T-helper 9 cell (primary cell): ENCODE data around the gene NELFA.
"Not testable (repeated sequence)": the region's sequence is repeated elsewhere in the genome, so short reads cannot be mapped to it uniquely, and the experiment has no call there.

ENCODE experiments used
- DNase-seq: peaks from one replicate; pipeline ENCODE4 v3.0.0-alpha.2; 2020

The NELFA gene

GRCh38 chr4:1993718-1994516 lies 14.9 kb downstream of the NELFA start:
- not testable (repeated sequence) for DNase-seq

GRCh38 chr4:1993169-1993516 lies 15.6 kb downstream of the NELFA start:
- no peak for DNase-seq

GRCh38 chr4:1992468-1993168 lies 16.2 kb downstream of the NELFA start:
- DNase-seq = no peak

GRCh38 chr4:1991596-1992434 lies 17.0 kb downstream of the NELFA start:
- no peak for DNase-seq

DNA sequence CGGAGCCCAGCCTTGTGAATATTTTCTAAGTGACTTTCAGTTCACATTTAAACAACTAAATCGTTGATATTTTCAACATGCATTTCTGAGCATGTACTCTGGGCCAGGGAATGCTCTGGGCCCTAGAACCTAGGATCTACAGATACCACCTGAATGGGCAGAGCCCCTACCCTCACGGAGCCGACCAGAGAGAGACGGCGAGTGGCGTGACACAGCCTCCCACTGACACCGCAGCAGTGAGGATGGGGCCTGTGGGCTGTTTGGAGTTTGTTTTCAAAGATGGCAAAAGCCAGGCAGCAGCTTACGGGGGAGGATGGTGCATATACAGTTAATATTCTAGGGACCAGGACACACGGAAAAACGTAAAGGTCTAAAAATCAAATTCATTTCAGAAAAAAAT lies 17.7 kb downstream of the NELFA start:
- no peak for DNase-seq

GRCh38 chr4:1990676-1991075 lies 18.1 kb downstream of the NELFA start:
- DNase-seq = no peak

- no peak for DNase-seq
These were observed 18.5 kb downstream of the NELFA start for GRCh38 chr4:1990348-1990645.

- no peak for DNase-seq
These were observed 19.0 kb downstream of the NELFA start for GRCh38 chr4:1989533-1990347.

DNA sequence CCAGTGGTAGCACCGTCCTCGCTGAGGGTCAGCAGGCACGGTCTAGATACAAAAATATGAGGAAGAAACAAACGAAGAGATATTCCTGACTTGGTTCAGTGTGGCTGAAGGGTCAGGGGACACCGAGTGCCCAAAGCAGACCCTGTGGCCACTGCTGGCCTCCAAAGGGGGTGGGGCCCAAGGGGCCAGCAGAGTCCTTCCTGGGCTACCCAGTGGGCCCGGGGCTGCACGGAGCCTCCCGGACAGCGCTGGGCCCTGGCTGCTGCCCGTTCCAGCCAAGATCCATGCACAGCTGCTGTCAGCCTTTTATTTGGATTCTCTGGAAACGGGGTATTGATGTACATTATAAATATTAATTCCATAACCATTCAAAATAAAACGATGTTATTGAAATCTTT lies 20.4 kb downstream of the NELFA start:
- no peak for DNase-seq

DNA sequence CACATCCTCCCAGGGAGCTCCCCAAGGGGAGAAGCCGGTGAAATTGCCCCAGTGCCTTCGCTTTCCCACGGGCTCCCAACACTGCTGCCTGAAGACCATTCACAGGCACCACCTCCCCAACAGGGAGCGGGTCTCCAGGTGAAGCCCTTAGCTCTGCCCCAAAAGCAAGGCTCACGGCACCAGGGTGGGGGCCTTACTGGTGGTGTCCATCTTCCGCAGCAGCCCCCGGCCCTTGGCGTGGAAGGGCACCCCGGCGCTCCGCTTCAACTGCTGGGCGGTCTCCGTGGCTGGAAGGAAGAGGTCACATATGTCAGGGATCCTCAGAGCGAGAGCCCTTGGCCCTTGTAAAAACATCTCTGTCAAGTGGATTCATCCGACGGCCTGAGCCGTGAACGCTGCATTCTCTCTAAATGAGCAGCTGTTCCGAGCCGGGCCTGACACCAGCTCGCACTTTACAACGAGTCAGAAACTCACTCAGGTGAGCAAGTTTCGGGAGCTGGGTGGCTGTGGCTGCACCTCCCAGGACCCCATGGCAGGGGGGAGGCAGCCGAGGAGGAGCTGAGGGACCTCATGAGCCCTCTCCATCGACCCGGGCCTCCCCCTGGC lies 20.9 kb downstream of the NELFA start:
- DNase-seq = no peak

- DNase-seq = no peak
These were observed 21.5 kb downstream of the NELFA start for GRCh38 chr4:1987296-1987695.

GRCh38 chr4:1986578-1987210 lies 22.1 kb downstream of the NELFA start:
- DNase-seq = no peak

GRCh38 chr4:1985780-1986577 lies 22.8 kb downstream of the NELFA start:
- DNase-seq = no peak

- no peak for DNase-seq
These were observed 23.5 kb downstream of the NELFA start for GRCh38 chr4:1985294-1985693.

DNA sequence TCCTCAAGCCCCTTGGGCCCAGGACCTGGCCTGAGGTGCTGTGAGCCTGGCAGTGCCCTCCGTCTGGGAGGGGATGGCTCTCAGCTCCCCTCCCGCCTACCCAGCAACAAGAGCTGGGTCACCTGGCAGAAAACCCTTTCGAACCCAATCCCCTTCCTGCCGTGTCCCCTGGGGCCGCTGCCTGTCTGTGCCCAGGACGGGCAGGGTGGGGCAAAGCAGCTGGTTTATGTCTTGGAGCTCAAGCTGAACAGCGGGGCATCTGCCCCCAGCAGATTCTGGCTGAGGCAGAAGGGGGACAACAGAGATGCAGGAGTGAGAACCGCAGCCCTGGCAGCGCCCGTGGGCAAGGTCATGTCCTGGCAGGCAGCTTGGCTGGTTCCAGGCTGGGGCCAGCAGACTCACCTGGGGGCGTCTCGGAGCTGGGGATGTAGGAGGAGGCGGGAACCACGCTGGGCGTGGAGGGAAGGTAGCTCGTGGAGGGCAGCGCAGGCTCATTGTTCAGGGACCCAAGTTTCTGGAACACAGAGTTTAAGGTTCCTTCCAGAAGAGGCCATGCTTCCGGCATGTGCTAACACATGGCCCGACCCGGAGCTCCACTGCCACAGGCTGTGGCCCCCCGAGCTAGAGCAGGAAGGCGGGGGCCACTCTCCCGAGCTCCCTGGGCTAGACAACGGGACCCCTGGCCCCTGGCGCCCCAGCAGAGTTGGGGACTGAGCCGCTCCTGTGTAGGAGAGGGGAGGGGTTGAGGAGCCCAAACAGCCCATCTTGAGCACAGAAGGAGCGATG lies 24.2 kb downstream of the NELFA start:
- DNase-seq = no peak

DNA sequence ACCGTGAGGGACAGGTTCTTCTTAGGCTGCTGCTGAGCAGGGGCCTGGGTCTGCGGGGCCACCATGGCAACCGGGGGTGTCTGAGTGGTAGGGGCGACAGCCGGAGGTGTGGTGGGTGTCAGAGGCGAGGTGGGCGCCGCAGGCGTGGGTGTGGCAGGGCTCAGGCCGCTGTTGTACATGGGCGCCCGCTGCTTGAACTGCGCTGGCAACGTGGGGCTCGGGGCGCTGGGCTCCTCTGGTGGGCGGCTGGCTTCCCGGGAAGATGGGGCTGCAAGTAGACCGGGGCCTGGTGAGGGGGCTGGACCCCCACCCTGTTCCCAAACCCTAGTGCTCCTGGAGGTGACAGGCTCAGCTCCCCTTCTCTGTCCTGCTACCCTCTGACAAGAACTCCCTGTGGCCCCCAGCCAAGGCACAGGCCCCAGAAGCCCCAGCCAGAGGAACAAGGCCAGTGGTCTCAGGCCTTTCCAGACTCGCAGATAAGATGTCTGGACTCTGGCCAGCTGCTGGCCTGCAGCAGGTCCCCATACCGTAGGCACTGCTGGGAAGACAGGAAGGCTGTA lies 24.8 kb downstream of the NELFA start:
- no peak for DNase-seq

GRCh38 chr4:1983053-1983845 lies 25.5 kb downstream of the NELFA start:
- no peak for DNase-seq

DNA sequence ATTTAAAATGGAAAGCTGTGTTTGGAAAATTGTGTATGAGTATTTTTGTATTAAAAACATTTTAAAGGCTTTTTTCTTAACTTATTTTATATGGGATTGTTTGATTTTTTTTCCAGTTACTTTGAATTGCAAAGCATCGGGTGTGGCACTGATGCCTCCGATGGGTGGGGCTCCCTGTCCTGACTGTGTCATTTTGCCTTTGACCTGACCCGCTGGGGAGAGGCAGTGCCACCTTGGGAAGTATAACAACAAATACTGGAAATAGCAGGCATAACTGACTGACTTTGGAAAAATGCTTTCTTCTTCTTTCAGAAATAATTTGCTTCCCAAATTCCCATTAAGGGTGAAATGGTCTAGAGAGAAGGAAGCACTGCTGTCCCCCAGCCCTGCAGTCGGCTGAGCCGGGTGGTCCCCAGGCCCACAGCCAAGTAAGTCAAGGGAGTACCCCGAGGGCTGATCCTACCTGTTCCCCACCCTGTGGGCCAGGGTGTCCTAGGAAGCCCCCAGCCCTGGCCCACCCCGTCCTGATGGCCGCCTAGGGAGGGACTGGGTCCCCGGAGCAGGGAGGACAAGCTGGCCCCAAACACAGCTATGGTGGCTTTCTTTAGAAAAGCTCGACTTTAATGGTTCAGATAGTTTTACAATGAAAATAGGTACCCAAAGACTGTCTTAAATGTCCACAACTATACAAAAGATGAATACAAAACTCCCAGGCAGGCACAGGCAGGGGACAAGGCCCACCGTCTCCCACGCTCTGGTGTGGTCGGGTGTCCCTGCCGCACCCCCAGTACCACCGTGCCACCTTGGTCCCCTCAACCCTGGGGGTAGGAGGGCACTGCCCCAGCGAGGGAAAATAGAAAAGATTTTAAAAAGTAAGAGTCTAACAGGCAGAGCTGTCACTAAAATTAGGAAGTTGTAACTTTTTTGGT lies 26.4 kb downstream of the NELFA start:
- no peak for DNase-seq
